CD4-positive, alpha-beta T cell treated with Interleukin-2 at 100 ng/mL for 4 hours (primary cell): Measurements from ENCODE around the gene SCMH1.

Experiments
- DNase-seq: peaks from one replicate; pipeline ENCODE4 v3.0.0-alpha.2; 2020; ENCODE audit warnings: low spot score

Gene SCMH1

DNA sequence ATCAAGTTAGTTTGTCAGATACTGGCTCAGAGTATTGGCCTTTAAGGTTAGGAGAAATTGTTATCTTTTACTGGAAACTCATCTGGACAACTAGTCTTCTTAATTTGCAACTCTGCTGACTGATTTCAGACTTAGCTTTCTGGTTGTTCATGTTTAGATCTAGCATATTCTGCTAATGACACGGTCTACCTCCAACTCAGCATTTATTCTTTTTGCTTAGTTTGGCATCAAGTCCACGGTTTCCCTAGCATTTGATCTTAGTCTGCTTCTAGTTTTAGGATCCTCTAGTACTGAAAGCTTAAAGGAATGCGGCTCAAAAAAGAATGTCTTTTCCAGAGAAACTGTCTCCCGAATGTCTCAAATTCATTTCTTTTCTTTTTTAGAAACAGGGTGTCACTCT is 145.0 kb downstream of the SCMH1 start:
- DNase-seq = no peak

DNA sequence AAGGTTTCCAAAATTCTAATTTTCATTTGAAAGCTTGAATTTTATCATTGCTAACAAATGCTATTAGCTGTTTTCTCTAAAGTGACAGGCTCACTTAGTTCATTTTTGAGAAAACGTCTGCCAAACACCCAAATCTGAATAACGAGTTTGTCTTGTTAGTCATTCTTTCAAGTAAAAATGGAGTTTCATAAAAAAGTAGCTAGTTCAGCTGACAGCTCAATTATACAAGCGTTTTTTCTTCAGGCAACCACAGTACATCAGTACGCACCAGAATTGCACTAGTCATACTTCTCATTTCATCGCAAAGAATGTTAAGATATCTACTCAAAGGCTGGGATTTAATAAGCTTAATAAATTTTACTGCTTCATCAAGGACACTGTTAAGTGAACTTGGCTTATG is 148.3 kb downstream of the SCMH1 start:
- DNase-seq = no peak

DNA sequence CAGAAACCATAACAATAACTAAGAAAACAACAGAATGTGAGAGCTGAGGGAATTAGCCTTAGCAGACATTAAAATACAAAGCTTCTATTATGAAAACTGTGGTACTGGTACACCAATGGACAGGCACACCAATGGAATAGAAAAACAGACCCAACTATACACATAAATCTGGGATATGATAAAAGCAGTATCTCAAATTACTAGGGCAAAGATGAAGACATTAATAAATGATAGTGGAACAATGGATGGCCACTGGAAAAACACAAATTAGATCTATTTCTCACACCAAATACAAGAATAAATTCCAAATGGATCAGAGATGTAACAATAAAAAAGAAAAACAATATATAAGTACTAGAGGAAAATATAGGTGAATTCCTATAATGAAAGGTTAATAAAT is 155.2 kb downstream of the SCMH1 start:
- DNase-seq = no peak

GRCh38 chr1:41078616-41079015 is 163.5 kb downstream of the SCMH1 start:
- DNase-seq = no peak

DNA sequence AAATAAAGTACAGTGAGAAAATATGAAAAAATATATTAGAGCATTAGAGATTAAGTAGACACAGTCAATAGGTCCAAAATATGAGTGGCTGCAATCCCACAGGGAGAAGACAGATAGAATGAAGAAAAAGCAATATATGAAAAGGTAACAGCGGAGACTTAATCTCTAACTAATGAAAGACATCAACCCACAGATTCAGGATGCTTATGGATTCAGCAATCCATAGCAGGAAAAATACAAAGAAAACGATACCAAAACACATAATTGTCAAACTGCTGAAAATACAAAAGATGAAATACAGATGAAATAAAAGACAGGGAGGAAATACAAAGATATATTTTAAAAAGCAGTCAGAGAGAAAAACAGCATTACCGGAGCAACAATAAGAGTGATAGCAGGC is 163.9 kb downstream of the SCMH1 start:
- DNase-seq = no peak

GRCh38 chr1:41073971-41074370 is 168.1 kb downstream of the SCMH1 start:
- no peak for DNase-seq

DNA sequence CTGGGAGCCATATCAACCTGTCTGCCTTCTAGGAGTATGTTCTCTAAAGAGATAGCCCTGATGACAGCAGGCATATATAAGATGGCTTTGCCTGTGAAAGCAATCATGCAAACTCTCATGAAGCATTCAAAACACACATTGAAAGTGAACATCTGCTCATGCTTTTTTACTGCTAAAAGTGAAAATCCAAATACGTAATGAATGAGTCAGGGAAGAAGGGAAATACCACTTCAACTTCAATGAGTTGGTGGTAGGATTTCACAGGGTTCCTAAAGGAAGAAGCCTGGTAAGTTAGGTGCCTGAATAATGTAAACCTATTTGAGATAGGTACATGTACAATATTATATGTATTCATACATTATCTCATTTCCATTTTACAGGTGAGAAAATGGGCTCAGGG is 170.1 kb downstream of the SCMH1 start:
- DNase-seq = no peak

DNA sequence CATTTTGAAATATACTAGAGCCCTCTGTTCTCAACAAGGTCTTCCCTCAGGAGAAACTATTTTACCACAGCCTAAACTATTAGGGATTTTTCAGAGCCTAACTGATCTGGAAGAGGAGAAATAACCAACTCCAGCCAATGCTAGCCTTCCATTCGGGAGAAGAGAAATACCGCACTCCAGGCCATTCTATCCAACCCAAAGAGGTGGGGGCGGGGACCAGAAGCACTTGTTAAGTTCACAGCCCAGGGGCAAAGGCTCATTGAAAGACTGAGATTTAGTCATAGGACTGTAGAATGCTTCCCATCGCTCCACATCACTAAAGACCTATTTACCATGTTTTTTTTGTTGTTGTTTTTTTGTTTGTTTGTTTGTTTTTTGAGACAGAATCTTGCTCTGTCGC is 185.2 kb downstream of the SCMH1 start:
- DNase-seq = no peak

DNA sequence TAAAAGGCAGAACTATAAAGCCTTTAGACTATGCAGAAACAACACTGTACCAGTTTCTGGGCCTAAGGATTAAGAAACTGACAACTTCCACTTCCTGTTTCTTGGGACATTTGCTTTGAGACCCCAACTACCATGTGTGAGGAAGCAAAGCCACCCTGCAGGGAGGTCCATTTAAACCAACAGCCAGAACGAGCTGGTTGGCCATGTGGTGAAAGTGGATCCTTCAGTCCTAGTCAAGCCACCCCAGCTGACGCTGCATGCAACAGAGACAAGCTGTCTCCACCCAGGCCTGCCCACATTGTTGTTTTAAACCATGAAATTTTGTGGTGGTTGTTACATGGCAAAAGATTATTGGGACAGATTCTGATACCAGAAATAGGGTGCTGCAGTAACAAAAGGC is 188.8 kb downstream of the SCMH1 start:
- no peak for DNase-seq

- DNase-seq = no peak
Measured at GRCh38 chr1:41051022-41051421, 191.1 kb downstream of the SCMH1 start.

GRCh38 chr1:41048540-41048939 is 193.6 kb downstream of the SCMH1 start:
- DNase-seq = no peak

GRCh38 chr1:41046347-41046775 is 195.7 kb downstream of the SCMH1 start:
- no peak for DNase-seq

- no peak for DNase-seq
Measured at GRCh38 chr1:41045740-41046139, 196.4 kb downstream of the SCMH1 start.

DNA sequence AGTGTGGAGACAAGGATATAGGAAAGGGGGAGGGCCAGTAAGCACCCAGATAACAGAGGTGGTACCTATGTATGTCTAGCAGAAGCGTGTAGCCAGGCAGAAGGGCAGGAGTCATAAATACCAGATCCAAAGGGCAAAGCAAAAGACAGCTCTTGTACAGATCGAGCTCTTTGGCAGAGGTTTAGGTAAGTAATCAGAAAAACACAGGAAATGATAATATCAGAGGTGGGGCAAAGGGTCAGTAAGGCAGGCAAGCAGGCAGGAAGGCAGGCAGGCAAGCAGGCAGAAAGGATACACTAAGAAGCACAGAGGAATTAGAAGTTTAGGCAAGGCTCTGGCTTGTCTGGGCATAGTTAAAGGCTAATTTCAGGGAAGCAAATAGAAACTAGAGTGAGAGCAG is 197.9 kb downstream of the SCMH1 start:
- no peak for DNase-seq

GRCh38 chr1:41041614-41042270 is 200.4 kb downstream of the SCMH1 start:
- DNase-seq = no peak

- no peak for DNase-seq
Measured at GRCh38 chr1:41038110-41038509, 204.0 kb downstream of the SCMH1 start.

- DNase-seq = no peak
Measured at GRCh38 chr1:41037116-41037903, 204.8 kb downstream of the SCMH1 start.

GRCh38 chr1:41033272-41033671 is 208.8 kb downstream of the SCMH1 start:
- DNase-seq = no peak

DNA sequence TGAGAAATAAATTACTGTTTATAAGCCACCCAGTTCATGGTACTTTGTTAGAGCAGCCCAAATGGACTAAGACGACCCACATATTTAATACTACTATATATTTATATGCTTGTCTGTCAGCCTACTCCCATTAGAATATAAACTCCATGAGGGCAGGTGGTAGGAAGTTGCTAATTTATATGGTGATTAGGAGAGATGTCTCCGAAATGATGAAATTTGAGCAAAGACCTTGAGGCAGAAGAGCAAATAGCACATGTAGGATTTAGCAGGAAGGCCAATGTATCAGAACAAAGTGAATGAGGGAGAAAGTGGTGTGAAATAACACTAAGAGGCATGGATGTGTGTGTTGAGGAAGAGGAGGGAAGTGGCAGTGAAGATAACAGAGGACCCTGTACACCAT is 210.0 kb downstream of the SCMH1 start:
- DNase-seq = no peak

DNA sequence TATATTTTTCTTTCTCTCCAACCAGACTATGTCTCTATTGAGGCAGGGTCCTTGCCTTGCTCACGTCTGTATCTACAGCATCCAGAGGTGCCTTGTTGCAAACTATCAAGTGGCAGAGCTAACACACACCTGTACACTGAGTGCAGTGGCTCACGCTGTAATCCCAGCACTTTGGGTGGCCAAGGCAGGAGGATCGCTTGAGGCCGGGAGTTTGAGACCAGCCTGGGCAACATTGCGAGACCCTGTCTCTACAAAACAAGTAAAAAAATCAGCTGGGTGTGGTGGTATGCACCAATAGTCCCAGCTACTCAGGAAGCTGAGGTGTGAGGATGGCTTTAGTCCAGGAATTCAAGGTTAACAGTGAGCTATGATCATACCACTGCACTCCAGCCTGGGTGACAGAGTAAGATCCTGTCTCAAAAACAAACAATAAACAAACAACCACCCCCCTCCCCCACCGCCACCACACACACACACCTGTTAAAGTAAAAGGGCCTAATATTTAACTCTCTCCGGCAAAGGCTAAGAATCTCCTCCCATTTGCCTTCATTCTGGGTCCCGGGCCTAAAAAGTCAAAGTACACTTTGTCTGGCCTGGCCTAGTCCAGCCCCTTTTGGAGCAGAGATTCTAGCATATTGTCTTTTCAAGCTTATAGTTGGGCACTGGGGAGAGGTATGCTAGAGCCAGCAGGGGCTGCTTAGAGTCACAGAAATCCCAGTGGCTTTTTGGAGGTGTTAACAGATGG is 211.1 kb downstream of the SCMH1 start:
- DNase-seq = no peak

- no peak for DNase-seq
Measured at GRCh38 chr1:41028034-41028642, 214.0 kb downstream of the SCMH1 start.

DNA sequence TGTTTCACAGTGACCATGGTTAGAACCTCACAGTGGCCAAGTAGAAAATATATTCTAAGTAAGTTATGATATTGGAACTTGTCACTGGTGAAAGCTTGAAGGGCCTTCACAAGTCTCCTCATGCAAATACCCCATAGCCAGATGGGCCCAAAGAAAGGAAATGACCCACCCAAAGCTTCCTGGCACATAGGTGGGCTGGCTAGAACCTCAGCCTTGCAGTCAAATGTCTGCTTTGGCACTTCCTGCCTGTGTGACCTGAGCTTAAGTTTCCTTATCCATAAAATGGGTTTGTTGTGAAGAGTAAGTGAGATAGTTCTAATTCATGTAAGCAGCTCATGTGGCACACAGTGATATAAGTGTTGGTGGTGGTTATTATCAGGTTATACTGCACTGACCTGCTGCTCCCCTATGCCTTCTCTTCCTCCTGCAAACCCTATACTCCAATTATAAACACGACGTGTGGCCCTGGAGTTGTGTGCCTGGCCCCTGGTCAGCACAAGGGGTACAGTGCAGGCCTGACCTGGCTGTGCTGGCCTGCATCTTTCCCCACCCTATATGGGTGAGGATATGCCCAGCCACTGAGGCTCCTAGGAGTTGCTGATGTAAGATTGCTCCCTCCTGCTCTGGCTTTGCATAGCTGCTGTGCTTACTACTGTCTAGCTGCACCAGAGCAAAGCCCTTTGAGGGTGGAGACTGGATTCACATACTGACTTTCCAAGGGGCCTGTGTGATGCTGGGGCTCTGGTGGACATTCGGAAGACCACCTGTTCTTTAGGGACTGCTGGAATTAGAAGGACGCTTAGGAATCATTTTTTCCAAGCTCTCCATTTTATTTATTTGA is 215.9 kb downstream of the SCMH1 start:
- DNase-seq = no peak
